ENCODE measurements around the gene ELL.
A peak's percentile ranks its signal among the peaks of the same experiment; 100 is the strongest.

The ELL gene

DNA sequence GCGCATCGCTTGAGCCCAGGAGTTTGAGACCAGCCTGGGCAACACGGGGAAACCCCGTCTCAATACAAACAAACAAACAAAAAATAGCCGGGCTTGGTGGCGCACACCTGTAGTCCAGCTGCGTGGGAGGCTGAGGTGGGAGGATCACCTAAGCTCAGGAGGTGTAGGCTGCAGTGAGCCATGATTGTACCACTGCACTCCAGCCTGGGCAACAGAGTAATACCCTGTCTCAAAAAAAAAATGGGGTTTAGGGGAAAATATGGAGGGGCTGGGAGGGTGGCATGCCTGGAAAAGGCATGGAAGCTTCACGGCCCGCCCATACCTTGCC is 82.0 kb downstream of the ELL start:
- no peak overlapping the region for H3K27ac ChIP-seq
- TF ChIP-seq, protein P1, sequence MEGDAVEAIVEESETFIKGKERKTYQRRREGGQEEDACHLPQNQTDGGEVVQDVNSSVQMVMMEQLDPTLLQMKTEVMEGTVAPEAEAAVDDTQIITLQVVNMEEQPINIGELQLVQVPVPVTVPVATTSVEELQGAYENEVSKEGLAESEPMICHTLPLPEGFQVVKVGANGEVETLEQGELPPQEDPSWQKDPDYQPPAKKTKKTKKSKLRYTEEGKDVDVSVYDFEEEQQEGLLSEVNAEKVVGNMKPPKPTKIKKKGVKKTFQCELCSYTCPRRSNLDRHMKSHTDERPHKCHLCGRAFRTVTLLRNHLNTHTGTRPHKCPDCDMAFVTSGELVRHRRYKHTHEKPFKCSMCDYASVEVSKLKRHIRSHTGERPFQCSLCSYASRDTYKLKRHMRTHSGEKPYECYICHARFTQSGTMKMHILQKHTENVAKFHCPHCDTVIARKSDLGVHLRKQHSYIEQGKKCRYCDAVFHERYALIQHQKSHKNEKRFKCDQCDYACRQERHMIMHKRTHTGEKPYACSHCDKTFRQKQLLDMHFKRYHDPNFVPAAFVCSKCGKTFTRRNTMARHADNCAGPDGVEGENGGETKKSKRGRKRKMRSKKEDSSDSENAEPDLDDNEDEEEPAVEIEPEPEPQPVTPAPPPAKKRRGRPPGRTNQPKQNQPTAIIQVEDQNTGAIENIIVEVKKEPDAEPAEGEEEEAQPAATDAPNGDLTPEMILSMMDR (conservative IDR thresholded peaks at IDR 0.05): no peak

DNA sequence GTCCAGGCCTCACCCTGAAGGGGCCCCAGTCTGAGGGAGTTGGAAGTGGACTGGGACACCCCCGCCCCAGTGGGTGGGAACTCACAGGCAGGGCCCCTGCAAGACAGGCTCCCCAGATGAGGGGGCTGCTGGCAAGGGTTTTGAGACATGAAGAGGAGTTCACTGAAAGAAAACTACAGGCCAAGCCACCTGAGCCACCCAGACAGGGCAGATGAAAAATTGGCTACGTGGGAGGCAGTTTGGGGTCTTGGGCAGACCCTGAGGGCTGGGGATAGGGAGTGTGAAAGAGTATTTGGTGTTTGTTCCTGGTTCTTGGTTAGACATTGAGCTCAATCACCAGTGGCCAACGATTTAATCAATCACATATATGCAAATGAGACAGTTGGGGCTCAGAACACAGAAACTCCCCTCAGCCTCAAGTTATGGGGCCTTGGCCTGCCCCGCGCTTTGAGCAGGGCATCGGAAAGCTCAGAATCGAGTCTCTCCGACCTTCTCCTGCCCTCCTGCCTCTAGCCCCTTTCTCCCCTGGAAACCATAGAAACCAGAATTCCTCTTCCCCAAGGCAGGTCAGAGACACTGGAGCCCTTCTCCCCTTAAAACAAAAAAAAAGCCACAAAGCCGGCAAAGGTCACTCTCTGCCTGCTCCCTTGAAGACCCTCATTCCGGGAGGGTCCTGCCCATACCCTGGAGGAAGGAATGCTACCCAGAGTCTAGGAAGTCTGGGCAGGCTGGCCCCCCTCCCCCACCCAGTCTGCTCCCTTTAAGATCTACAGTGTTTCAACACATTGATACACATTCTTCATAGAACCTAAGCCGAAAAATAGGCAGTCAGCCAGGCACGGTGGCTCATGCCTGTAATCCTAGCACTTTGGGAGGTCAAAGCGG is 82.6 kb downstream of the ELL start:
- no peak overlapping the region for H3K27ac ChIP-seq
- TF ChIP-seq, protein P1 (conservative IDR thresholded peaks at IDR 0.05): no peak

DNA sequence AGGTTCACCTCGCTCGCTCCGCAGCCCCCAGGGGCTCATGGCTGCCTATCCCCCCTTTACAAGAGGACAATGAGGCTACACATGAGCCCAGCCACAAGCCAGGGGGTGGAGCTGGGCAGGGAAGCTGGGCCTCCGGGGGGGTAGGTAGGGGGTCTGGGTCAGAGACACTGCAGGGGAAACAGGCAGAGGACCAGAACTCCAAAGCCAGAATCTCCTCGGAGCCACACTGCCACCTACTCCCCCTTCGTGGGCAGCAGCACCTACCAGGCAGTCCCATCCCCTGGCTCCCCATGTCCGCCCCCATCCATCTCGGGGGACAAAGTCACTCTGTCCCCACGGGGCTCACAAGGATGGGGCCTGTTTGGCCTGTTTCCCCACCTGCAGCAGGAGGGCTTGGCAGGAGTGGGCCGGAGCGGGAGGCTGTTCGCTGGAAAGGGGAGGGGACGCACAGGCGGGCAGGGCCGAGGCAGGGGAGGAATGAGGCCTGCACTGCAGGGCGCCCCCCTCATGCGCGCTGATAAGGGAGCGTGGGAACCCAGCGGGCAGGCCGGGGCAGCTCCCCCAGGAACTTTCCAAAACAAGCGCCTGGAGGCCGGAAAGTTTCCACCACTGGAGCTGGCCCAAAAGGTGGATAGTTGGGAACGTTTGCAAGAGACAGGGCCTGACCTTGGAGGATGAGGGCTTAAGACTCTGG is 83.4 kb downstream of the ELL start:
- TF ChIP-seq, protein P1 (conservative IDR thresholded peaks at IDR 0.05): no peak
- peak overlapping the region; percentile 75 for H3K27ac ChIP-seq

DNA sequence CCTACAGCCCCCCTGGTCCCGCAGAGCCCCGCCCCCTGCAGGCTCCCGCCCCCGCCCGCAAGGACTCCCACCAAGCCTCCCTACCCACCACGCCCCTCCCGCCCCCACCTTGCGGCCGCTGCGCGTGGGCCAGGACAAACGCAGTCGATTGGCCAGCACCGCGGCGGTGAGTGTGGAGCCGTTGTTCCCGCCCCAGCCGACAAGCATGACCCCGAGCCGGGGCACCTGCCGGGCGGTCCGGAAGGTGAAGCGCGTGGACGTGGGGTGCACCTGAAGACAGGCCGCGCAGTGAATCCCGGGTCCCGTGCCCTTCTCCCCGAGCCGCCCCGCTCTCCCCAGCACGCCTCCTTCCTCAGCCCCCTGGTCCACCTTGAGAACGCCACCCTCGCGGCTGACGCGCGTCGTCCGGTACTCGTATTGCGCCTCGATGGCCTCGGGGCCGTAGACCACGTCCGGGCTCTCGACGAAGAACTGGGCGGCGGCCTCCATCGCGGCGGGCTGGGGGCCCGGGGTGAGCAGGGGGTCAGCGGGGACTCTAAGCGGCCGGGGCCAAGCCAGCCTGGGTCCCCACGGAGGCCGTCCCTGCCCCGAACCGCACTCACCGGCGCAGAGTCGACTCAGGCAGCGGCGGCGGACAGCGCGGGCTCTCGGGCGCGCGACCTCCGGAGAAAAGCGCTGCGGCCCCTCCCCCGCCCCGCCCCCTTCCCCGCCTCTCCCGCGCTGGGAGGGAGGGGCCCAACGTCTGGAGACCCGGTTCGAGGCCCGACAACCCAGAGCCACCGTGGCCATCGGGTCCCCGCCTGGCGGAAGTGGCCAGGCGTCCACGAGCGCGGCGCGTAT is 84.2 kb downstream of the ELL start, which contains the start of gene ISYNA1:
TSS of gene ISYNA1 (minus strand) at position 643 of the 840 bp plus-strand sequence. CDS start at position 489, 154 bp downstream.
- TF ChIP-seq, protein P1 (conservative IDR thresholded peaks at IDR 0.05): no peak

DNA sequence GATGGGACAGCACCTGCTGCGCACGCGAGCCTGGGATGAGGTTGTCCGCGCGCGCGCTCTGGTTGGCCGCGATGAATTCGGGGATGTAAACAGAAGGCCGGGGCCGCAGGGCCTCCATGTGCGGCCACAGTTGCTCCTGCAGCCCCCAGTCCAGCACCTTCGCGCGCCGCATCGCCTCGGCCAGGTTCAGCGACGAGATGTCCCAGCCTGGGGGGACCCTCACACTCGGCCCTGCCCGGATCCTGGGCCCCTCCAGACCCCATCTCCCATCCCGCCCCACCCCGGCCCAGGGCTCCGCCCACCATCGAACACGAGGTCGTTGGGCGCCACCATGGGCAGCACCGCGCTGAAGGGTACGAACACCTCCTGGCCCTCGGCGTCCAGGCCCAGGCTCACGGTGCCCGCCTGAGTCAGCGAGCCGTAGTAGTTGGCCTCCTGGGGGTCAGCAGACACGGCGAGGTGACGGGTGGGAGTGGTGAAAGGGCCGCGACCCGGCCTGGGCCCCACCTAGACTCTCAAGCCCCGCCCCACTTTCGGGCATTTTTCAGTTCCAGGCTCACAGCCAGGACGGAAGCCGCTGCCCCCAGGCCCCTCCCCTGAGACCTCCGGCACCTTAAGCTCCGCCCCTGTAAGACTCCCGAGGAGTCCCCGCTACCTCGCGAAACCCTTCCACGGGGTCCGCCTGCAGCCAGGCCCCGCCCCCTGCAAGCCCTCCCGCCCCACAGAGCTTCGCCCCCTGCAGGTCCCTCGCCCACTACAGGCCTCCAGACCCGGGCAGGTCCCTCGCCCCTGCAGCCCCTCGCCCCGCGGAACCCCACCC is 85.0 kb downstream of the ELL start:
- TF ChIP-seq, protein P1 (conservative IDR thresholded peaks at IDR 0.05): no peak
- peak overlapping the region; percentile 75; the same call in 1 of the 2 replicates for H3K27ac ChIP-seq

More for the DNA sequence above, 84.2 kb downstream of the ELL start, which contains the start of gene ISYNA1:
- H3K27ac ChIP-seq: peak within 1 kb of the TSS; percentile 75

DNA sequence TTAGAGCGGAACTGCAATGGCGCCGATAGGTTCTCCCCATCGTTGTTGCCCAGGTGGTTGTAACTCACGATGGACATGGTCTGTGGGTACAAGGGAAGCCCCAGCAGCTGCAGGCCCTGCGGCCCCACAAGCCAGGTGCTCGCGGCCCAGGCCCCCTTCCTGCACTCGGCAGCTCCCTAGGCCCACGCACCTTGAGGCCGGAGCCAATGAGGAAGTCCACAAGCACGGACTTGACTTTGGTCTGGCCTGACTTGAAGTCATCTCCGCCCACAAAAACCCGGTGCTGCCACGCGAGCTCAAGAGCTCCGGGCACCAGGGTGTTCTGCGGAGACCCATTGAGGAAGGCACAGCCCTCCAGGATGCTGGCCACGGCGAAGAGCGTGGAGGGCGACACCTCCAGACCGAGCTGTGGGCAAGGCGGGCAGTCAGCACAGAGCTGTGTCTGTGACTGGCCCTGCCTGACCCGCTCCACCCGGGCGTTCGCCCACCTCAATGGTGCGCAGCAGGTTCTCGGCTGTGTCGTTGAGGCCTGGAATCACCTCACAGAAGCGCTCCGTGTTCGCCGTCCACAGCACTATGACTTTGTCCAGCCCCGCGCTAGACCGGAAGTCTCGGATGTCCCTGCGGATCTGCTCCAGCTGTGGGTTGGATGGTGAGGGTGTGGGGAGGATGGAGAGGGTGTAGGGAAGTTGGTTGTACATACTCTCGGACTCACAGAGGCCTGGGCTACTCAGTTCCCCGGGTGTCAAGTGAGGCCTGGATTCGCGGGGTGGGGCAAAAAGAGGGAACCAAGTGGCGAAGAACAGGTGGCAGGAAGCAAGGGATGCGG is 85.8 kb downstream of the ELL start:
- TF ChIP-seq, protein P1 (conservative IDR thresholded peaks at IDR 0.05): no peak
- no peak overlapping the region for H3K27ac ChIP-seq
